ENCODE data around the gene RPL37.
"Not testable (repeated sequence)": the region's sequence is repeated elsewhere in the genome, so short reads cannot be mapped to it uniquely, and the experiment has no call there.

Gene RPL37

DNA sequence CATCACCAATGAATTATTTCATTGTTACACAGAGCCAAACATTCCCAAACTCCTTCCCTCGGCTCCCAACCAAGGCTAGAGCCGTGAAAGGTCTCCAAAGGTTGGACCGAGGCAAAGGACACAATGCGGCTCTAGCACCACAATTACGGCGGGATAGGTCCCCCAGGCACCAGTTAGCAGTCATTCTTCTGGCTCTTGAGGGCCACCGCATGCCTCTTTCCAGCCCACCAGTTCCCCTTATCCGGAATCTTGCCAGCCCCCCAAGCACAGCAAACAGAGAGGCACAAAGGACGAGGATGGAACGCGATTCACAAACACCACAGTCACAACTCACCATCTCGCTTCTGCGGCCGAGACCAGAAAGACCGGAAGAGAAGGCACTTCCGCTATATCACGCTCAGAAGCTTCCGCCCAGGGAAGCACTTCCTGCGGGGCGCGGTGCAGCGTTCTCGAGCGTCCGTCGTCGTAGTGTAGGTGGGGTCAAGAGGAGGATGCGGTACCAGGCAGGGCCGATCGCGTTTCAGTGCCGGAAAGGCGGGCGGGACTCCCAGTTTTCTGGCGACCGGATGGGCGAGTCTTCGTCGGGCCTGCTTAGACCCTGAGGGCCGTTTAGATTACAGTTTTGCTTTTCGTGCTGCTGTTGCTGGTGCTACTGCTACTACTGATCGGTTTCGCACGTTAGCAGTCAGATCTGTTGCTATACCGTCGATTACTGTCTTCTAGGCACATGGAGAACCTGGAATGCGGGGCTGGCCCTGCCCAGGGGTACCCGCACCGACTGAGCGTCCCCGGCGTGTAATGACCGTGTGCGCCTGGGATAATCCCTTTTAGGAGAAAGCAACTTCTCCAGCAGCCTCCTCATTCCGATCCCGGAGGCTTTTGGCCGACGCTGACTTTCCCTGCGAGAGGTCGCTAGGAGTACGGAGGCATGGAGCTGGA lies at the start of gene RPL37:
TSS of gene RPL37 (minus strand) at position 374 of the 939 bp plus-strand sequence. CDS start at position 337, 37 bp downstream.
- peak; percentile 93 for DNase-seq (ENCODE audit: low read depth)

GRCh38 chr5:40883051-40883450 lies 48.0 kb upstream of the RPL37 start:
- not testable (repeated sequence) for DNase-seq (ENCODE audit: low read depth)

DNA sequence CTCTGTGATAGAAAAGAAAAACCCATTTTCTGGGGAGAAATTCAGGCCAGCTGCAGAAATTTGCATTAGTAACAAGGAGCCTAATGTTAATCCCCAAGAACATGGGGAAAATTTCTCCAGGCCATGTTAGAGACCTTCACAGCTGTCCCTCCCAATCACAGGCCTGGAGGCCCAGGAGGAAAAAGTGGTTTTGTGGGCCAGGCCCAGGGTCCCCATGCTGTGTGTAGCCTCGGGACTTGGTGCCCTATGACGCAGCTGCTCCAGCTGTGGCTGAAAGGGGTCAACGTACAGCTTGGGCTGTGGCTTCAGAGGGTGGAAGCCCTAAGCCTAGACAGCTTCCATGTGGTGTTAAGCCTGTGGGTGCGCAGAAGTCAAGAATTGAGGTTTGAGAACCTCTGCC lies 47.3 kb upstream of the RPL37 start:
- DNase-seq (ENCODE audit: low read depth), result no peak

- DNase-seq (ENCODE audit: low read depth), result no peak
These were observed 44.3 kb upstream of the RPL37 start for GRCh38 chr5:40879163-40879942.

GRCh38 chr5:40877371-40877988 lies 42.5 kb upstream of the RPL37 start:
- no peak for DNase-seq (ENCODE audit: low read depth)

GRCh38 chr5:40875958-40876357 lies 40.9 kb upstream of the RPL37 start:
- DNase-seq (ENCODE audit: low read depth), result no peak

DNA sequence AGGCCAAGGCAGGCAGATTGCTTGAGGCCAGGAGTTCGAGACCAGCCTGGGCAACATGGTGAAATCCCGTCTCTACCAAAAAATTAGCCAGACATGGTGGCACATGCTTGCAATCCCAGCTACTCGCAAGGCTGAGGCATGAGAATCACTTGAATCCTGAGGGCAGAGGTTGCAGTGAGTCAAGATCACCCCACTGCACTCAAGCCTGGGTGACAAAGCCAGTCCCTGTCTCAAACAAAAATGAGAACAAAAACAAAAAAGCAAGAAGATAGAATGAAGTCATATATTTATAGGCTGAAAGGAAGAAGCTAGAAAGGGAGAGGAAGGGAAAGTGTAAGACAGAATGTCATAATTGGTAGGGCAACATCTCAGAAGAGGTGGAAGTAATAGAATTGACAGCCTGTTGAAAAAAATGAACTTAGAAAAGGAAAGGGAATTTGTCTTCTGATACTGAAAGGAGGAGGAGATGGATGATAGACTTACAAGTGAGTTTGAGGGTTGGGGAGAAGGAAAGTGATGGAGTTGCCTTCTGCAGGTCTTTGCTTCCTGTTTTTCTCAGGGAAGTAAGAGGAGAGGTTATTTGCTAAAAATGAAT lies 38.4 kb upstream of the RPL37 start:
- no peak for DNase-seq (ENCODE audit: low read depth)

- DNase-seq (ENCODE audit: low read depth), result not testable (repeated sequence)
These were observed 37.2 kb upstream of the RPL37 start for GRCh38 chr5:40872253-40872652.

DNA sequence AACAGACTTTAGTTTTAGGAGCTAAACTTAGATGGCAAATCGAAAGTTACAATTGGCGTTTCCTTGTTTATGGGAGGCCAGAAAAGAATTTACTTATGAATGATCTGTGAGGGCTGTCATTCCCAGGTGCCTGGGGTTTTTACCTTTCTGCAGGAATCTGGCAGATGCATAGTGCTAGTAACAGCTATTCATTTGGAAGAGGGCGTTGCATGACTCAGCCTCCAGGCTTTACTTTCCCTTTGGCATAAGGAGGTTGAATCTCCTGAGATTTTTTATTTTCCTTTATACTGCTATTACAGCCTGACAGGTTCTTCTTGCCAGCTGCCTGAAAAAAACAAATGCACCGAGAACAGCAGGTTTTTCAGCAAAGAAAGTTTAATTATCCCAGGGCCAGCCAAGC lies 36.2 kb upstream of the RPL37 start:
- no peak for DNase-seq (ENCODE audit: low read depth)

DNA sequence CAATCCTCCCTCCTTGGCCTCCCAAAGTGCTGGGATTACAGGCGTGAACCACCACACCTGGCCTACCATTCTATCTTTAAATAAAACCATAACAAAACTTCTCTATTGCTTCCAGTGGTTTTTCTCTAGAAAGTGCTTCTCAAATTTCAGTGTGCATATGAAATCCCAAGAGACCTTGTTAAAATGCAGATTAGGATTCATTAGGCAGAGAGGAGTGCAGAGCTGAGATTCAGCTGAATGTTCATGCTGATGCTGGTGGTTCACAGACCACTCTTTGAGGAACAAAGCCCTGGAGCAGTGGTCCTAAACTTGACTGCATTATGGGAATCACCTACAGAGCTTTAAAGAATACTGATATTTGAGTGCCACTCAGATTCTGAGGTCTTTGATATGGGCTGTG lies 34.4 kb upstream of the RPL37 start:
- DNase-seq (ENCODE audit: low read depth), result no peak

GRCh38 chr5:40866844-40867243 lies 31.8 kb upstream of the RPL37 start:
- DNase-seq (ENCODE audit: low read depth), result no peak

DNA sequence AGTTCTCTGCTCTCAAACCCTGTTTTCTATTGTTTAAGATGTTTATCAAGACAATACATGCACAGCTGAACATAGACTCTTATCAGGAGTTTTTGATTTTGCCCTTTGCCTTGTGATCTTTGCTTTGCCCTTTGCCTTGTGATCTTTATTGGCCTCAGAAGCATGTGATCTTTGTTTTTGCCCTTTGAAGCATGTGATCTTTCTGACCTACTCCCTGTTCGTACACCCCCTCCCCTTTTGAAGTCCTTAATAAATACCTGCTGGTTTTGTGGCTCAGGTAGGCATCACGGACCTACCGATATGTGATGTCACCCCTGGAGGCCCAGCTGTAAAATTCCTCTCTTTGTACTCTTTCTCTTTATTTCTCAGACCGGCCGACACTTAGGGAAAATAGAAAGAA lies 30.0 kb upstream of the RPL37 start:
- DNase-seq (ENCODE audit: low read depth), result not testable (repeated sequence)

GRCh38 chr5:40860711-40861110 lies 25.7 kb upstream of the RPL37 start:
- DNase-seq (ENCODE audit: low read depth), result no peak

DNA sequence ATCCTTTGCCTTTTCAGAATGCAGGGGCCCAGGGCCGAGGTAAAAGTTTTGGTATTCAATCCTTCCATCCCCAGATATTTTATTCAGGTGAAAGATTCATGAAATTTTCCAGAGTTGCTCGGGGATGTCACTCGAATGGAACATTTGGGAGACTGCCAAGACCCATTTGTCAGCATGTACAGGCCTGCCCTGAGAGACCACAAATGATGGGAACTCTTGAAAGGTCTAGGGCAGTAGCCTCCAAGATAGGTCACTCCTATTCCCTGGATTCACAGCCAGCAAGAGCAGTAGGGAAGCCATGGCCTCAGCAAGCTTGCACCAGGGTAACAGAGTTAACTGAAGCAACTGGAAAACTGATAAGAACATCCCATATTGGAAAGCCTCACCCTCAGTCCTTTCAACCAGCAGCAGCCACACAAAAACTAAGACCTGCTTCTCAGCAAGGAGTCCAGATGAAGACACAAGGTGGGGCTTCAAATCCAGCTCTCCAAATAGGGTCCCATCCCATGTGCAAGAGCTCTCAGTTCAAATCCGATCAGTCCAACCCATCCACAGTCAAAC lies 18.7 kb upstream of the RPL37 start:
- DNase-seq (ENCODE audit: low read depth), result no peak

DNA sequence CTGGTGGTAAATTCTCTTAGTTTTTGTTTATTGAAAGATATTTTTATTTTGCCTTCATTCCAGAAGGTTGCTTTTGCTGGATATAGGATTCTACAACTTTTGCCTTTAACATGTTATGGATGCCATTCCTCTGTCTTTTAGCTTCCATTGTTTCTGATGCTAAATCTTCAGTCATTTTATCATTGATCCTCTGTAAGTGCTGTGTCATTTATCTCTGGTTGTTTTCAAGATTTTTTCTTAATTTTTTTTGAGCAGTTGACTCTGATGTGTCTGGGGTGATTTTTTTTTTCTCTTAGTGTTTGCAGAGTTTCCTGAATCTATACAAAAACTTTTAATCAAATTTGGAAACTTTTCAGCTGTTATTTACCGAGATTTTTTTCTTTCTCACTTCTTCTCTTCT lies 12.5 kb upstream of the RPL37 start:
- no peak for DNase-seq (ENCODE audit: low read depth)

- no peak for DNase-seq (ENCODE audit: low read depth)
These were observed 11.3 kb upstream of the RPL37 start for GRCh38 chr5:40846371-40846770.

DNA sequence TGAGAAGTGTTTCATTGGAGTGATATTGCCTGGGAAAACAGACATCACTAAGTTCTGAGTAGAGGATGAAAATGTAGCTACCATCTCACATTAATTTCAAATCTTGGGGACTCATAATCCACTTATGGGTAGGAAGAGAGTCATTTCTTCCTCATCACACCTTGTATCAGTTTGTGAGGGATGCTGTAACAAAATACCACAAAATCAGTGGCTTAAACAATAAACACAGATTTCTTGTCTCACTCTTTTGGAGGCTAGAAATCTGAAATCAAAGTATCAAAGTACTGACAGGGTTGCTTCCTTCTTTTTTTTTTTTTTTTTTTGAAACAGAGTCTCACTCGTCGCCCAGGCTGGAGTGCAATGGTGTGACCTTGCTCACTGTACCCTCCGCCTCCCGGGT lies 9.5 kb upstream of the RPL37 start:
- no peak for DNase-seq (ENCODE audit: low read depth)

DNA sequence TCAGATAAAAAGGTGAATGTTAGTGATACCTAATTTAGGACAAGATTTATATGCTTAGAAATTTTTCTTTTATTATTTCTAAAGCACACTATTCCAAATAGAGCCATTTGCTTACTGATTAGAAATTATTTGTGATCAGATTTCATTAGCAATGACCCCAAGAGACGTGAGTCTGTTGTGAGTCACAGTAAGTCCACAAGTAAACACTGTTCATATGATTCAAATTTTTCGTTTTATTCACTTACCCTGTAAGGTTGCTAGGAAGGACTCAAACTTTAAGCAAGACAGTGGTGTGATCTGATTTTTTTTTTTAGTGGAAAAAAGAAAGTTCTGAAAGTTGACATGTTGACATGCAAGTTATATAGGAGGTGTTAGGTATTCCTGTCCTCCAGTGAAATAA lies 7.3 kb upstream of the RPL37 start:
- no peak for DNase-seq (ENCODE audit: low read depth)

- no peak for DNase-seq (ENCODE audit: low read depth)
These were observed 6.2 kb upstream of the RPL37 start, which contains the start of gene CARD6 for GRCh38 chr5:40841068-40841805. CARD6 (plus strand) TSS chr5:40841367; CDS start chr5:40841383, 16 bp downstream.

GRCh38 chr5:40838086-40838485 lies 3.1 kb upstream of the RPL37 start:
- DNase-seq (ENCODE audit: low read depth), result no peak

DNA sequence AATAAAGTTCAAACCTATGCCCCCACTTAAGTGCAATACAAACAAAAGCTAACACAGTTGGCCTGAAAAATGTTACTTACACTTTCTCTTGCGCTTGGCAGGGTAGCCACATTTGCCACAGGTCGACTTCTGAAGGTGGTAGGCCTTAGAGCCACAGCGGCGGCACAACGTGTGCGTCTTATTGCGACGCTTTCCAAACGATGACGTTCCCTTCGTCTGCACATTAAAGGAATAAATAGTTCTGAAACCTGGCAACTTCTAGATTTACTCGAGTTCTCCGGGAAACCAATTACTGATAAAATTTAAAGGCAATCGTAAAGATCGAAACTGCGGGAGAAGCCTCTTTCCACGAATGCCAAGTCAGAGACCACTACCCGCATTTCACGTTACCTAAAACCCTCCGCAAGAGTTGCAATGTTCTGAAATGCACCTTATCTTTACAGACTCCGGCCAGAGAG lies 602 bp downstream of the RPL37 start:
- no peak for DNase-seq (ENCODE audit: low read depth)
